HEK293 (cell line): ENCODE data around the gene IL2RA.

Source experiments
- CTCF ChIA-PET: fragments of 350-600 bp; formaldehyde crosslinking; extraction: SDS; loops from one replicate; lab custom pipeline; 2021; ENCODE audit warnings: antibody characterized with exemption; lab: Yijun Ruan, JAX
- POLR2A ChIA-PET: fragments of 300-600 bp; formaldehyde crosslinking; extraction: SDS; loops from one replicate; lab custom pipeline; 2020; ENCODE audit warnings: antibody characterized with exemption, inconsistent platforms; lab: Yijun Ruan, JAX
- H3K27ac ChIP-seq: fragments of 200-500 bp; sonication (Bioruptor generic); 2 replicates; pipeline ENCODE4 v1.5.1; 2014; ENCODE audit warnings: low read depth, low read length, control low read depth, inconsistent platforms; ENCODE audit errors: extremely low read depth
- H3K36me3 ChIP-seq, 2 experiments: fragments of 200-500 bp in 1 of 2; sonication (Bioruptor generic) in 1 of 2; 1 replicate in 1 of 2; 2 replicates in 1 of 2; pipeline ENCODE4 v1.5.1; 2014 to 2017; ENCODE audit warnings: inconsistent platforms in 2 of 2, low read length in 2 of 2; ENCODE audit not compliant: control insufficient read depth in 2 of 2, insufficient read depth in 1 of 2
- H3K4me1 ChIP-seq: fragments of 200-500 bp; sonication (Bioruptor generic); 2 replicates; pipeline ENCODE4 v1.5.1; 2014; ENCODE audit warnings: mild to moderate bottlenecking, low read length, inconsistent platforms; ENCODE audit not compliant: control insufficient read depth, insufficient read depth
- H3K4me3 ChIP-seq: 2 replicates; pipeline ENCODE4 v1.5.1; 2011; ENCODE audit warnings: low read depth, mild to moderate bottlenecking, control low read depth, low read length, moderate library complexity
- H3K9me3 ChIP-seq: fragments of 200-500 bp; sonication (Bioruptor generic); 2 replicates; pipeline ENCODE4 v1.5.1; 2014; ENCODE audit warnings: low read depth, low read length, inconsistent platforms; ENCODE audit not compliant: control insufficient read depth, insufficient read depth
- EGR2 ChIP-seq: fragments of 450-650 bp; formaldehyde crosslinking; IDR thresholded peaks from 2 replicates; pipeline ENCODE4 v1.5.1; 2016; ENCODE audit warnings: low read depth, missing biosample characterization, missing genetic modification characterization
- GLIS2 ChIP-seq: fragments of 450-650 bp; formaldehyde crosslinking; IDR thresholded peaks from 2 replicates; pipeline ENCODE4 v1.5.1; 2016; ENCODE audit warnings: missing biosample characterization, missing genetic modification characterization
- HOXA7 ChIP-seq: sonication (generic); formaldehyde crosslinking; IDR thresholded peaks from 2 replicates; pipeline ENCODE4 v1.8.1; 2022; ENCODE audit warnings: missing genetic modification reagents, borderline replicate concordance
- WT1 ChIP-seq: fragments of 450-650 bp; formaldehyde crosslinking; IDR thresholded peaks from 2 replicates; pipeline ENCODE4 v1.5.1; 2016; ENCODE audit warnings: missing biosample characterization, missing genetic modification characterization
- YY1 ChIP-seq: fragments of 450-650 bp; formaldehyde crosslinking; IDR thresholded peaks from 2 replicates; pipeline ENCODE4 v1.5.1; 2018; ENCODE audit warnings: missing biosample characterization, missing genetic modification characterization
- ZNF112 ChIP-seq: fragments of 450-650 bp; formaldehyde crosslinking; IDR thresholded peaks from 2 replicates; pipeline ENCODE4 v1.5.0; 2017; ENCODE audit warnings: missing biosample characterization, missing genetic modification characterization
- ZNF146 ChIP-seq: fragments of 450-650 bp; formaldehyde crosslinking; IDR thresholded peaks from 2 replicates; pipeline ENCODE4 v1.5.1; 2016; ENCODE audit warnings: missing biosample characterization, missing genetic modification characterization
- ZNF157 ChIP-seq: fragments of 450-650 bp; formaldehyde crosslinking; IDR thresholded peaks from 2 replicates; pipeline ENCODE4 v1.5.1; 2016; ENCODE audit warnings: missing biosample characterization, missing genetic modification characterization
- ZNF16 ChIP-seq: fragments of 450-650 bp; formaldehyde crosslinking; IDR thresholded peaks from 2 replicates; pipeline ENCODE4 v1.5.1; 2016; ENCODE audit warnings: low read depth, missing biosample characterization, missing genetic modification characterization
- ZNF19 ChIP-seq: fragments of 450-650 bp; formaldehyde crosslinking; IDR thresholded peaks from 2 replicates; pipeline ENCODE4; 2016; ENCODE audit warnings: missing biosample characterization, missing genetic modification characterization, low read depth
- ZNF239 ChIP-seq: fragments of 450-650 bp; formaldehyde crosslinking; IDR thresholded peaks from 2 replicates; pipeline ENCODE4 v1.5.1; 2016; ENCODE audit warnings: missing biosample characterization, missing genetic modification characterization
- ZNF529 ChIP-seq: fragments of 450-650 bp; formaldehyde crosslinking; IDR thresholded peaks from 2 replicates; pipeline ENCODE4 v1.5.1; 2017; ENCODE audit warnings: missing genetic modification characterization, missing biosample characterization; ENCODE audit not compliant: insufficient replicate concordance
- ZNF530 ChIP-seq: fragments of 450-650 bp; formaldehyde crosslinking; IDR thresholded peaks from 2 replicates; pipeline ENCODE4 v1.5.1; 2016; ENCODE audit warnings: low read depth, missing biosample characterization, missing genetic modification characterization
- ZNF548 ChIP-seq: fragments of 450-650 bp; formaldehyde crosslinking; IDR thresholded peaks from 2 replicates; pipeline ENCODE4 v1.5.1; 2016; ENCODE audit warnings: missing biosample characterization, missing genetic modification characterization
- ZNF558 ChIP-seq: fragments of 450-650 bp; formaldehyde crosslinking; IDR thresholded peaks from 2 replicates; pipeline ENCODE4 v1.5.1; 2016; ENCODE audit warnings: missing biosample characterization, missing genetic modification characterization
- ZNF560 ChIP-seq: fragments of 450-650 bp; formaldehyde crosslinking; IDR thresholded peaks from 2 replicates; pipeline ENCODE4 v1.5.1; 2017; ENCODE audit warnings: missing biosample characterization, missing genetic modification characterization, borderline replicate concordance
- ZNF626 ChIP-seq: fragments of 450-650 bp; sonication (Bioruptor Pico); formaldehyde crosslinking; IDR thresholded peaks from 2 replicates; pipeline ENCODE4 v1.5.1; 2018; ENCODE audit warnings: missing biosample characterization, missing genetic modification characterization, inconsistent platforms
- ZNF660 ChIP-seq: fragments of 450-650 bp; IDR thresholded peaks from 2 replicates; pipeline ENCODE4 v1.5.1; 2018; ENCODE audit warnings: missing biosample characterization, mild to moderate bottlenecking, missing genetic modification characterization
- ZNF791 ChIP-seq: fragments of 450-650 bp; formaldehyde crosslinking; IDR thresholded peaks from 2 replicates; pipeline ENCODE4 v1.5.1; 2016; ENCODE audit warnings: missing biosample characterization, missing genetic modification characterization
- ZNF837 ChIP-seq: fragments of 450-650 bp; formaldehyde crosslinking; IDR thresholded peaks from 2 replicates; pipeline ENCODE4 v1.5.1; 2016; ENCODE audit warnings: missing biosample characterization, missing genetic modification characterization
- ZNF843 ChIP-seq: fragments of 450-650 bp; formaldehyde crosslinking; IDR thresholded peaks from 2 replicates; pipeline ENCODE4 v1.5.1; 2016; ENCODE audit warnings: missing biosample characterization, missing genetic modification characterization
- TF ChIP-seq, protein P1 (sequence below): fragments of 450-650 bp; formaldehyde crosslinking; IDR thresholded peaks from 2 replicates; pipeline ENCODE4 v1.5.1; 2017; ENCODE audit warnings: missing biosample characterization, missing genetic modification characterization
- TF ChIP-seq, protein P2 (sequence below): fragments of 450-650 bp; formaldehyde crosslinking; IDR thresholded peaks from 2 replicates; pipeline ENCODE4 v1.5.1; 2017; ENCODE audit warnings: missing biosample characterization, mild to moderate bottlenecking, missing genetic modification characterization, moderate library complexity
- TF ChIP-seq, protein P3 (sequence below): fragments of 450-650 bp; formaldehyde crosslinking; IDR thresholded peaks from 2 replicates; pipeline ENCODE4 v1.5.1; 2017; ENCODE audit warnings: missing biosample characterization, missing genetic modification characterization
- TF ChIP-seq, protein P4 (sequence below): fragments of 450-650 bp; formaldehyde crosslinking; conservative IDR thresholded peaks from 2 replicates; pipeline ENCODE4 v1.5.1; 2016; ENCODE audit warnings: low read depth, missing biosample characterization, missing genetic modification characterization

IL2RA gene

DNA sequence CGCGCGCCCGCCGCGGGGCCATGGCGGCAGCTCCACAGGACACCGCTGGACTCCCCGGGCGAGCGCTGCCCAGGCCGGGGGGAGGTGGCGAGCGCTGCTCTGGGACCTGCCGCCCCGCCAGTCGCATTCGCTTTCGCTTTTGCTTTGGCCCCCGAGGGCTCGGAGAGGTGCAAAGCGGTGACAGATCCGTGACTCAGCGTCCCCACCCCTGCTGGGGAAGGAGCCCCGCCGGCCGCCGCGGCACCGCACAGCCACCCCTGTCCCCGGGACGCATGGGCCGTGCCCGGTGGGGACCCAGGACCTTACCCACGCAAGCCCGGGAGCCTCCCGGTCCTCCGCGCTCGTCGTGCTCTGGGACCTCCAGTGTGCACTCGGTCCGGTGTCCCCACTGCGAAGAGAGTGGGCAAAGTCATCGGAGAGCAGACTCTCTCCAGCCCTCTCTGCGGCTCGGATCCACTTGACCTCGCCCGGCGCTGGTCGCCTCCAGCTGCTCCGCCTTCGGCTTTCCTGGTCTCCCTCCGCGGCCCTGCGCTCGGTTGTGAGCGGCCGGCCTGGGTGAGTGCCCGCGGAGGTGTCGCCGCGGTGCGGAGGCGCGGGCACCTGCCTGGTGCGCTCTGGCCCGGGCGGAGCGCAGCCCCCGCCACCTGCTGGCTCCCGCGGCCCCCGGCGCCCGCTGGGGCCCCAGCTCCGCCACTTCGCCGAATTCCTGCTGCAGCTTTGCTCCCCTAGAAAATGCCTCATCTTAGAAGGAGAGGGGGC lies 84.5 kb downstream of the IL2RA start, which contains the start of gene IL15RA (continued):
- TF ChIP-seq ZNF626 (tag by site-specific recombination) (no peak), EGR2 (tag by site-specific recombination) (no peak), ZNF660 (tag by site-specific recombination) (0 out of 2 replicates have a peak, but pooled peaks have one; percentile 39), ZNF157 (no peak), ZNF146 (tag by site-specific recombination) (no peak), ZNF560 (tag by site-specific recombination) (no peak), ZNF16 (no peak), ZNF529 (no peak), ZNF19 (tag by site-specific recombination) (no peak), WT1 (tag by site-specific recombination) (no peak), ZNF530 (tag by site-specific recombination) (no peak), ZNF548 (tag by site-specific recombination) (no peak), GLIS2 (tag by site-specific recombination) (peak; percentile 83), ZNF112 (no peak), ZNF239 (no peak)
- TF ChIP-seq, protein P1, sequence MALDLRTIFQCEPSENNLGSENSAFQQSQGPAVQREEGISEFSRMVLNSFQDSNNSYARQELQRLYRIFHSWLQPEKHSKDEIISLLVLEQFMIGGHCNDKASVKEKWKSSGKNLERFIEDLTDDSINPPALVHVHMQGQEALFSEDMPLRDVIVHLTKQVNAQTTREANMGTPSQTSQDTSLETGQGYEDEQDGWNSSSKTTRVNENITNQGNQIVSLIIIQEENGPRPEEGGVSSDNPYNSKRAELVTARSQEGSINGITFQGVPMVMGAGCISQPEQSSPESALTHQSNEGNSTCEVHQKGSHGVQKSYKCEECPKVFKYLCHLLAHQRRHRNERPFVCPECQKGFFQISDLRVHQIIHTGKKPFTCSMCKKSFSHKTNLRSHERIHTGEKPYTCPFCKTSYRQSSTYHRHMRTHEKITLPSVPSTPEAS (tag by site-specific recombination) = no peak; the same call in 1 of the 2 replicates
- TF ChIP-seq, protein P2, sequence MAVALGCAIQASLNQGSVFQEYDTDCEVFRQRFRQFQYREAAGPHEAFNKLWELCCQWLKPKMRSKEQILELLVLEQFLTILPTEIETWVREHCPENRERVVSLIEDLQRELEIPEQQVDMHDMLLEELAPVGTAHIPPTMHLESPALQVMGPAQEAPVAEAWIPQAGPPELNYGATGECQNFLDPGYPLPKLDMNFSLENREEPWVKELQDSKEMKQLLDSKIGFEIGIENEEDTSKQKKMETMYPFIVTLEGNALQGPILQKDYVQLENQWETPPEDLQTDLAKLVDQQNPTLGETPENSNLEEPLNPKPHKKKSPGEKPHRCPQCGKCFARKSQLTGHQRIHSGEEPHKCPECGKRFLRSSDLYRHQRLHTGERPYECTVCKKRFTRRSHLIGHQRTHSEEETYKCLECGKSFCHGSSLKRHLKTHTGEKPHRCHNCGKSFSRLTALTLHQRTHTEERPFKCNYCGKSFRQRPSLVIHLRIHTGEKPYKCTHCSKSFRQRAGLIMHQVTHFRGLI (tag by site-specific recombination) = no peak
- TF ChIP-seq, protein P3, sequence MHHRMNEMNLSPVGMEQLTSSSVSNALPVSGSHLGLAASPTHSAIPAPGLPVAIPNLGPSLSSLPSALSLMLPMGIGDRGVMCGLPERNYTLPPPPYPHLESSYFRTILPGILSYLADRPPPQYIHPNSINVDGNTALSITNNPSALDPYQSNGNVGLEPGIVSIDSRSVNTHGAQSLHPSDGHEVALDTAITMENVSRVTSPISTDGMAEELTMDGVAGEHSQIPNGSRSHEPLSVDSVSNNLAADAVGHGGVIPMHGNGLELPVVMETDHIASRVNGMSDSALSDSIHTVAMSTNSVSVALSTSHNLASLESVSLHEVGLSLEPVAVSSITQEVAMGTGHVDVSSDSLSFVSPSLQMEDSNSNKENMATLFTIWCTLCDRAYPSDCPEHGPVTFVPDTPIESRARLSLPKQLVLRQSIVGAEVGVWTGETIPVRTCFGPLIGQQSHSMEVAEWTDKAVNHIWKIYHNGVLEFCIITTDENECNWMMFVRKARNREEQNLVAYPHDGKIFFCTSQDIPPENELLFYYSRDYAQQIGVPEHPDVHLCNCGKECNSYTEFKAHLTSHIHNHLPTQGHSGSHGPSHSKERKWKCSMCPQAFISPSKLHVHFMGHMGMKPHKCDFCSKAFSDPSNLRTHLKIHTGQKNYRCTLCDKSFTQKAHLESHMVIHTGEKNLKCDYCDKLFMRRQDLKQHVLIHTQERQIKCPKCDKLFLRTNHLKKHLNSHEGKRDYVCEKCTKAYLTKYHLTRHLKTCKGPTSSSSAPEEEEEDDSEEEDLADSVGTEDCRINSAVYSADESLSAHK (tag by site-specific recombination) = no peak

DNA sequence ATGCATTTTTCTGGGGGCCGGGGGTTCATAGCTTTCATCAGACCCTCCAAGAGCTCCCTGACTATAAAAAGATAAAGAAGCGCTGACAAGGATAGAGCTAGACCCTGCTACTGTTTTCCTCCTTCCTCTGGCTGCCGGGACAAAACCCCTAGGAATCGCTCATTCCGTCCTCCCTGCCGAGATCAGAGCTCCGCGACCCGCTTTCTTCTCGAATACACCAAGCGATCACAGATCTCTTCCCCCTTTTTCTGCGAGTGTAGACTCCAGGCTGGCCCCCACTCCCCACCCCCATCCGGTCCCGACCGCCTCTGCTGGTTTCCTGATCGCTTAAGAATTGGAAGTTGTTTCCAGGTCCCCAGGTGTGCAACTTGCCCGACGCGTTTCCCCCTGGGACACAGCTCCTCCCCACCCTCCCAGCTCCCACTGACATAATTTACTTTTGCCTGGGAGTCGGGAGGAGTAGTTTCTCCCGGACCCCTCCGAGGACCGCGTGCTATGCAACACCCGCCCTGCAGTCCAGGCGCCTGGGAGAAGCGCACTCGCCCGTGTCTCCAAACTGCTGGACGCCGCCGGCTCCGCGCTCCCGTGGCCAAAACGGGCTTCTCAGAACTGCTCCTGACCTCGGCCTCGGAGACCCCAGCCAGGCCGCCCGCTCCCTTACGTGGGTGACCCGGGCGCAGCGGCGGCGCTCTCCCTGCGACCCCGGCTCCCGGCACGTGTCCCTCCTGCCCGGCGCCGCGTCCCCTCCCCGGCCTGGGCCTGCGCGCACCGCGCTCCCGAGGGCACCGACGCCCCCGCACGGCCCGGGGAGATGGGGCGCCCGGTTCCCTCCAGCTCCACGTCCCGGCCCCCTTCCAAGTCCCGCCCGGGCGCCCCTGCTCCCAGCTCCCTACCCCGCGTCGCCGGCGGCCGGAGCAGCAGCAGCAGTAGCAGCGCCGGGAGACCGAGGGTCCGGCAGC lies 85.4 kb downstream of the IL2RA start:
- ChIA-PET CTCF (interaction anchor here (0.6 to 1.0 kb wide), 4 partner anchors 37 to 425 kb away, joined by 3 read pairs; no protein-coding TSS in a partner anchor), POLR2A (interaction anchor here (1.5 kb wide), 1 partner anchor 292 kb away, joined by 3 read pairs; the partner anchor contains the start of gene TASOR2)
- Histone ChIP-seq H3K36me3 (no peaks in the 10 kb centered on the region), H3K9me3 (no peaks in the 10 kb centered on the region), H3K4me3 (peak overlapping the region; percentile 86), H3K27ac (peak overlapping the region; percentile 51; the same call in 1 of the 2 replicates), H3K4me1 (peaks cover 2% of the 10 kb centered on the region; the same call in 1 of the 2 replicates)
- no peak for TF ChIP-seq ZNF791 (tag by site-specific recombination)
- no peak for TF ChIP-seq HOXA7 (CRISPR knock-in tag)
- TF ChIP-seq, protein P4, sequence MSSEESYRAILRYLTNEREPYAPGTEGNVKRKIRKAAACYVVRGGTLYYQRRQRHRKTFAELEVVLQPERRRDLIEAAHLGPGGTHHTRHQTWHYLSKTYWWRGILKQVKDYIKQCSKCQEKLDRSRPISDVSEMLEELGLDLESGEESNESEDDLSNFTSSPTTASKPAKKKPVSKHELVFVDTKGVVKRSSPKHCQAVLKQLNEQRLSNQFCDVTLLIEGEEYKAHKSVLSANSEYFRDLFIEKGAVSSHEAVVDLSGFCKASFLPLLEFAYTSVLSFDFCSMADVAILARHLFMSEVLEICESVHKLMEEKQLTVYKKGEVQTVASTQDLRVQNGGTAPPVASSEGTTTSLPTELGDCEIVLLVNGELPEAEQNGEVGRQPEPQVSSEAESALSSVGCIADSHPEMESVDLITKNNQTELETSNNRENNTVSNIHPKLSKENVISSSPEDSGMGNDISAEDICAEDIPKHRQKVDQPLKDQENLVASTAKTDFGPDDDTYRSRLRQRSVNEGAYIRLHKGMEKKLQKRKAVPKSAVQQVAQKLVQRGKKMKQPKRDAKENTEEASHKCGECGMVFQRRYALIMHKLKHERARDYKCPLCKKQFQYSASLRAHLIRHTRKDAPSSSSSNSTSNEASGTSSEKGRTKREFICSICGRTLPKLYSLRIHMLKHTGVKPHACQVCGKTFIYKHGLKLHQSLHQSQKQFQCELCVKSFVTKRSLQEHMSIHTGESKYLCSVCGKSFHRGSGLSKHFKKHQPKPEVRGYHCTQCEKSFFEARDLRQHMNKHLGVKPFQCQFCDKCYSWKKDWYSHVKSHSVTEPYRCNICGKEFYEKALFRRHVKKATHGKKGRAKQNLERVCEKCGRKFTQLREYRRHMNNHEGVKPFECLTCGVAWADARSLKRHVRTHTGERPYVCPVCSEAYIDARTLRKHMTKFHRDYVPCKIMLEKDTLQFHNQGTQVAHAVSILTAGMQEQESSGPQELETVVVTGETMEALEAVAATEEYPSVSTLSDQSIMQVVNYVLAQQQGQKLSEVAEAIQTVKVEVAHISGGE (tag by site-specific recombination) = peak; percentile 38; the same call in 1 of the 2 replicates
- TF ChIP-seq ZNF558 (tag by site-specific recombination) = no peak
- TF ChIP-seq ZNF837 = no peak
- no peak for TF ChIP-seq ZNF843 (tag by site-specific recombination)
- TF ChIP-seq YY1 (tag by site-specific recombination) = no peak
